Duodenal mucosa (tissue), 2 donors: ENCODE results near the gene SCUBE2.

ENCODE experiments used
- H3K27ac ChIP-seq: one replicate; pipeline ENCODE4 v1.7.0; 2013; ENCODE audit warnings: low read depth, low read length
- H3K27me3 ChIP-seq, 2 donors: one replicate each; pipeline ENCODE4 v1.7.0; 2013; ENCODE audit warnings: low read length in 2 of 2, control low read depth in 1 of 2; ENCODE audit not compliant: insufficient read depth in 2 of 2, control insufficient read depth in 1 of 2
- H3K36me3 ChIP-seq, 2 donors: one replicate each; pipeline ENCODE4 v1.7.0; 2013; ENCODE audit warnings: low read length in 2 of 2, control low read depth in 1 of 2; ENCODE audit not compliant: insufficient read depth in 2 of 2, control insufficient read depth in 1 of 2
- H3K4me1 ChIP-seq, 2 donors: one replicate each; pipeline ENCODE4 v1.7.0; 2013; ENCODE audit warnings: low read length in 2 of 2, control low read depth in 1 of 2; ENCODE audit not compliant: insufficient read depth in 2 of 2, control insufficient read depth in 1 of 2
- H3K4me3 ChIP-seq, 2 donors: one replicate each; pipeline ENCODE4 v1.7.0; 2013; ENCODE audit warnings: low read length in 2 of 2, low read depth in 1 of 2
- H3K9ac ChIP-seq, 2 donors: one replicate each; pipeline ENCODE4 v1.7.0; 2013; ENCODE audit warnings: low read length in 2 of 2, low read depth in 1 of 2
- H3K9me3 ChIP-seq, 2 donors: one replicate each; pipeline ENCODE4 v1.7.0; 2013; ENCODE audit warnings: low read length in 2 of 2, control low read depth in 1 of 2; ENCODE audit not compliant: control insufficient read depth in 1 of 2

Gene SCUBE2

GRCh38 chr11:9029422-9029821, 62.0 kb downstream of the SCUBE2 start:
- Histone ChIP-seq H3K4me1 (no peaks in the 10 kb centered on the region), H3K9ac (no peak overlapping the region), H3K27me3 (no peaks in the 10 kb centered on the region), H3K4me3 (no peak overlapping the region), H3K9me3 (no peaks in the 10 kb centered on the region), H3K36me3 (peaks cover 0 to 6% of the 10 kb centered on the region in 2 donors), H3K27ac (no peak overlapping the region)

GRCh38 chr11:9028581-9028980, 62.8 kb downstream of the SCUBE2 start:
- Histone ChIP-seq H3K36me3 (peaks cover 0 to 6% of the 10 kb centered on the region in 2 donors), H3K4me3 (no peak overlapping the region), H3K4me1 (no peaks in the 10 kb centered on the region), H3K27ac (no peak overlapping the region), H3K9me3 (no peaks in the 10 kb centered on the region), H3K9ac (no peak overlapping the region), H3K27me3 (no peaks in the 10 kb centered on the region)

GRCh38 chr11:9025101-9025850, 66.1 kb downstream of the SCUBE2 start:
- H3K4me1 ChIP-seq: no peaks in the 10 kb centered on the region
- H3K4me3 ChIP-seq: no peak overlapping the region
- no peaks in the 10 kb centered on the region for H3K9me3 ChIP-seq
- H3K36me3 ChIP-seq: peaks cover 0 to 6% of the 10 kb centered on the region in 2 donors
- H3K9ac ChIP-seq: no peak overlapping the region
- H3K27me3 ChIP-seq: no peaks in the 10 kb centered on the region
- no peak overlapping the region for H3K27ac ChIP-seq

GRCh38 chr11:9022961-9023680, 68.3 kb downstream of the SCUBE2 start:
- Histone ChIP-seq H3K4me3 (no peak overlapping the region), H3K9me3 (no peaks in the 10 kb centered on the region), H3K36me3 (peaks cover 0 to 6% of the 10 kb centered on the region in 2 donors), H3K9ac (no peak overlapping the region), H3K4me1 (no peaks in the 10 kb centered on the region), H3K27ac (no peak overlapping the region), H3K27me3 (no peaks in the 10 kb centered on the region)

- no peak overlapping the region for H3K9ac ChIP-seq
- no peaks in the 10 kb centered on the region for H3K9me3 ChIP-seq
- H3K4me3 ChIP-seq: no peak overlapping the region
- H3K4me1 ChIP-seq: peaks cover 0 to 3% of the 10 kb centered on the region in 2 donors
- peaks cover 0 to 6% of the 10 kb centered on the region in 2 donors for H3K36me3 ChIP-seq
- no peak overlapping the region for H3K27ac ChIP-seq
- H3K27me3 ChIP-seq: no peaks in the 10 kb centered on the region
Observed at GRCh38 chr11:9020916-9021315, 70.5 kb downstream of the SCUBE2 start.

GRCh38 chr11:9019861-9020260, 71.5 kb downstream of the SCUBE2 start:
- Histone ChIP-seq H3K27me3 (no peaks in the 10 kb centered on the region), H3K9me3 (no peaks in the 10 kb centered on the region), H3K4me3 (no peak overlapping the region), H3K9ac (no peak overlapping the region), H3K4me1 (peaks cover 0 to 3% of the 10 kb centered on the region in 2 donors), H3K36me3 (no peaks in the 10 kb centered on the region), H3K27ac (no peak overlapping the region)

GRCh38 chr11:9017773-9018172, 73.6 kb downstream of the SCUBE2 start:
- H3K36me3 ChIP-seq: no peaks in the 10 kb centered on the region
- no peaks in the 10 kb centered on the region for H3K9me3 ChIP-seq
- H3K4me3 ChIP-seq: no peak overlapping the region
- H3K27me3 ChIP-seq: no peaks in the 10 kb centered on the region
- H3K9ac ChIP-seq: no peak overlapping the region
- peaks cover 0 to 3% of the 10 kb centered on the region in 2 donors for H3K4me1 ChIP-seq
- no peak overlapping the region for H3K27ac ChIP-seq

GRCh38 chr11:9016916-9017642, 74.3 kb downstream of the SCUBE2 start:
- H3K27me3 ChIP-seq: no peaks in the 10 kb centered on the region
- H3K36me3 ChIP-seq: no peaks in the 10 kb centered on the region
- no peak overlapping the region for H3K9ac ChIP-seq
- H3K27ac ChIP-seq: no peak overlapping the region
- peaks cover 0 to 3% of the 10 kb centered on the region in 2 donors for H3K4me1 ChIP-seq
- no peaks in the 10 kb centered on the region for H3K9me3 ChIP-seq
- H3K4me3 ChIP-seq: no peak overlapping the region

GRCh38 chr11:9015677-9016076, 75.7 kb downstream of the SCUBE2 start:
- no peak overlapping the region for H3K27ac ChIP-seq
- no peaks in the 10 kb centered on the region for H3K9me3 ChIP-seq
- H3K36me3 ChIP-seq: no peaks in the 10 kb centered on the region

GRCh38 chr11:9014826-9015225, 76.6 kb downstream of the SCUBE2 start:
- Histone ChIP-seq H3K27ac (no peak overlapping the region), H3K9me3 (no peaks in the 10 kb centered on the region), H3K27me3 (no peaks in the 10 kb centered on the region), H3K9ac (no peak overlapping the region), H3K4me1 (peaks cover 0 to 3% of the 10 kb centered on the region in 2 donors), H3K36me3 (no peaks in the 10 kb centered on the region), H3K4me3 (no peak overlapping the region)

More at GRCh38 chr11:9015677-9016076, 75.7 kb downstream of the SCUBE2 start:
- no peak overlapping the region for H3K9ac ChIP-seq
- H3K4me3 ChIP-seq: no peak overlapping the region
- H3K4me1 ChIP-seq: peaks cover 0 to 3% of the 10 kb centered on the region in 2 donors
- no peaks in the 10 kb centered on the region for H3K27me3 ChIP-seq
